GM19452 (cell line): ENCODE data around the gene PDE4B.
A peak's percentile ranks its signal among the peaks of the same experiment; 100 is the strongest.
"Not testable (repeated sequence)": the region's sequence is repeated elsewhere in the genome, so short reads cannot be mapped to it uniquely, and the experiment has no call there.

ENCODE experiments used
- ATAC-seq: cut with Tn5 transposase; IDR thresholded peaks from one replicate; pipeline ENCODE4 v1.9.1; 2021; ENCODE audit not compliant: unreplicated experiment

PDE4B gene

DNA sequence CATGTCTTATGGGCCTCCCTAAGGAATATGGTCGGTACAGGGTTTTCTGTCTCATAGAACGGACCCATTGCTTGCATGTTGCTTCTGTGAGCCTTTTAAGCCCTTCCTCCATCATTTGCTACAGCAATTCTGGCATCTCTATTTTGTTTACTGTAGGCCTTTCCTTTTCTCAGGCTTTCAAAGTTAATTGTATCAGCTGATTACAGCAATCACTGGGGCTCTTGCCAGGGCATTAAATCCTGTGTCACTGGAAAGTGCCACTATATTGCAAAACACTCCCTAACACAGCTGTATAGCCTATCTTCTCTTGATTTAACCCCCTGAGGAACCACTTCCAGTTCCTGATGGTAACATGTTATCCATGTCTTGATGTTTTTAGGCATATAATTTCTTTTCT, 156.5 kb downstream of the PDE4B start:
- ATAC-seq: no peak

DNA sequence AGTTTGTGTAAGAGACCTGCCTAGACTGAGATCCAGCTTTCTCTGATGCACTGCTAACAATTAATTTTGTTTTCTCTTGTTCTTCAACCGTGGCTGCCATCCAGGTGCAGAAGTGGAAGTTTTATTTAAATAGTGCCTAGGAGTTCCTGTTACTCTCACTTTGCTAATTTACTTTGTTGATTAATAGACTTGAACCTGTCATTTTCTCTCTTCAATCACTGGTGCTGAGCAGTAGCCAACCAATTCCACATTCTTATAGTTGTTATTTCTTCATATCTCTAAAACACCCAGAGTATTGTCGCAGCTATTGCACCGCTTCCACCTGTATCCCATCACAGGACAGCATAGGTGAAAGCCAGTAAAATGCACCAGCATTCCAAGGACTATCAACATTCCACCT, 157.2 kb downstream of the PDE4B start:
- ATAC-seq: no peak

DNA sequence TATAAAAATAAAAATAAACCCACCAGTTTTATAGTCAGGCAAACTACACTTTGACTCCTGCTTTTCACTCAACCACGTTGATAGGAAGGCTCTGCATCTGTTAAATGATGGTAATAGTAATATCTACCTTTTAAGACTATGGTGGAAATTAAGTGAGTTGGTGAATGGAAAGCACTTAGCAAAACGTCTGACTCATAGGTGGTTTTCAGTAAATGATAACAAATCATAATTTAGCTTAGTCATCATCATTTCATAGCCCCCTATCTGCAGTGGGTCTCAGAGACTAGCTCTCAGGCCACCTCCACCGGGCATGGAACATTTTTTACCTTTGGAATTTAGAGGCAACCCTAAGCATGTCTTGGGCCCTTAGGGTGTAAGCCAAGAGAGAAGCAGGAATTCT, 160.0 kb downstream of the PDE4B start:
- no peak for ATAC-seq

DNA sequence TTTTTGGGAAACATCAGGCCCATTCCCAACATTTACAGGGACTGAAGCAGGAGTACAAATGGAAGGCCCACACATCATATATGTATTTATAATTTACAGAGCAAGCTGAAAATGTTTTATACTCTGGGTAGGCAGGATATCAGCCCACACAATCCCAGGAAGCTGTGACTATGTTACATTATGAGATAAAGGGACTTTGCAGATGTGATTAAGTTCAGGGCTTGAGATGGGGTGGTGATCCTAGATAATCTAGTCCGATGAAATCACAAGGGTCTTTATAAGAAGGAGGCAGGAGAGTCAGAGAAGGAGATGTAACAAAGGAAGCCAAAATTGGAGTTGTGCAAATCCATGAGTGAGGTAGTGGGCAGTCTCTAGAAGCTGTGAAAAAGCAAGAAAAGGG, 160.5 kb downstream of the PDE4B start:
- no peak for ATAC-seq

DNA sequence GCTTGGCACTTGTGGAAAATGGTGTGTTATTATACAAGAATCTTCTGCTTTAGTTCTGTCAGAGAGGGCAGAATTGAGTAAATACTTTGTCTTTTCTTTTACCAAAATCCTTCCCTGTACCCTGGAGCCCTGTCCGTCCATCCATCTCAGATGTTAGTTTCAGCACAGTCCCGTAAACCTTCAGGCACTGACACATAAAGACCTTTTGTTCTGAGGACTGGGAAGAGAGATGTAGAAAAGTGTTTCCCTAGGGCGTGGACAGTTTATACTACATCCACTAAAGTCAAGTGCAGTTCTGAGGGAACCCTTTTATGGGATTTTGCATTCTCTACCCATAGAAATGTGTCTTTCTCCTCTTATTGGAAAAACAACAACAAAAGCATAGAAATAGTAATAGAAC, 162.4 kb downstream of the PDE4B start:
- ATAC-seq: no peak

DNA sequence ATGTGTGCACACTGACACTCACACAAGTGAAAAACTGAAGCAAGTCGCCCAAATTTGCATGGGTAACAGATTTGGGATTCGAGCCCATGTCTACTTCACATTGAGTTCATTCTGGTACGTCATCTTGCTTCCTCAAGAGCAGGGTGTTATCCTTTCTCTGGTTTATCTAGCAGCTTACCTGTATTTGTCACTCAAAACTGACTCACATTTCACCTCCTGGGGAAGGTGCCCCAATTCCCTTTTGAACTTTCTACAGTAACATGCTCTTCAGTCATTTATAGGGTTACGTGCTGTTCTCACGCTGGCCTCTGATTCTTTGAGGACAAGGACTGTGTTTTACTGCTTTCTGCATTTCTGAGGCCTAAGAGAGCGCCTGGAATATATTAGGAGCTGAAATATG, 162.8 kb downstream of the PDE4B start:
- no peak for ATAC-seq

DNA sequence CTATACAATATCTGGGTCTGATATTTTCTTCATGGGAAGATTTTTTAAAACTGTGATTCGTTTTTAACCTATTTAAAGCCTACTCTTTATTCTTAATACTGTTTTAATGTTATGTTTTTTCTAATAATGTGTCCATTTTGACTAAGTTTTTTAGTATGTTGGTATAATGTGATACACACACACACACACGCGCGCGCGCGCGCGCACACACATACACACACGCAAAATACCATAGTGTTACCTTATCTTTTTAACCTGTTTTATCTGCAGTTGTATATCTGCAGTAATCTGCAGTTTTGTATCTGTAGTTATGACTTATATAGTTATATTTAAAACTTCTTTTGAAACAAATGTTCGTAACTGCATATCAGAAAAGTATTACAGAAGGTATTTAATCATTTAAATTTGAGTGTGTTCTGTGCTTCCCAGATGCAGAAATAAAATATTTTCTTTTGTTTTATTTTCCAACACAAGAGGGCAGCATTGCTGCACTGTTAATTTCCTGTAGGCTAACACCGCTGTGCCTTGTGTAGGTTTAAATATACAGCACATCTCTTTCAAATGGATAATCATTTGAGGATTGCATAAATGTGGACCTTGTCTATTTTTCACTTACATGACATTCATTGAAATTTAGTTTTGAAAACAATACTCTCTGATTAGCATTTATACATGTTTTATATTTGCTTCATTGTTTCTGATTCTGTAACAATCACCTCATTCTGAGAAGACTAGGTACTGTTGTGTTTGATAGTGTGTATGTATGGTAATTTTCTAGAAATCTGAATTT, 166.1 kb downstream of the PDE4B start:
- ATAC-seq: peak; percentile 61

DNA sequence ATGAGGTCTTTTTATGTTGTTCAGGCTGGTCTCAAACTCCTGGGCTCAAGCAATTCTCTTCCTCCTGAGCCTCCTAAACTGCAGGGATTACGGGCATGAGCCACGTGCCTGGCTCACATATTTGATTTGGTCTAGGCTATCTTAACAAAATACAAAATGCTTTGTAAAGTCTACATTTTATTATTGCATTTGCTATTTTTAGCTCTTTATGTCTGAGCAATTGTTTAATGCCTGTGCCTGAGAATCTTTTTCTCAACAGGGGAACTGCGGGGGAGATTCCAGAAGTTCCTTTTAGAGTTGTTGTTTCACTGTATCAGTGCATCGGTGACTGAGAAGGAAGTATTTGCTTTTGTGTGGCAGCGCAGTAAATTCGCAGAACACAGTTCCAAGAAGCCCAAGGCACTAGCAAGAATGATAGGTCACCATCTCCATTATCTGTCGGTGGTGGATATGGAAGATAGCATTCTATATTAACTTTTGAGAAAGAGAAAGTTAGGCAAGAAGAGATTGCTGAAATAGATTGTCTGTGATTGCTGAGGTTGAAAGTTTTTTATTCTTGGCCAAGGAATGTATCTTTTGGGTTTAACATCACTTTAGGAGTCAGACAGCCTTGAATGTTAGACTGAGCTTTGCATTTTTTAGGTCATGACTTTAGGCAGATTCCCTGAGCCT, 167.3 kb downstream of the PDE4B start:
- no peak for ATAC-seq

DNA sequence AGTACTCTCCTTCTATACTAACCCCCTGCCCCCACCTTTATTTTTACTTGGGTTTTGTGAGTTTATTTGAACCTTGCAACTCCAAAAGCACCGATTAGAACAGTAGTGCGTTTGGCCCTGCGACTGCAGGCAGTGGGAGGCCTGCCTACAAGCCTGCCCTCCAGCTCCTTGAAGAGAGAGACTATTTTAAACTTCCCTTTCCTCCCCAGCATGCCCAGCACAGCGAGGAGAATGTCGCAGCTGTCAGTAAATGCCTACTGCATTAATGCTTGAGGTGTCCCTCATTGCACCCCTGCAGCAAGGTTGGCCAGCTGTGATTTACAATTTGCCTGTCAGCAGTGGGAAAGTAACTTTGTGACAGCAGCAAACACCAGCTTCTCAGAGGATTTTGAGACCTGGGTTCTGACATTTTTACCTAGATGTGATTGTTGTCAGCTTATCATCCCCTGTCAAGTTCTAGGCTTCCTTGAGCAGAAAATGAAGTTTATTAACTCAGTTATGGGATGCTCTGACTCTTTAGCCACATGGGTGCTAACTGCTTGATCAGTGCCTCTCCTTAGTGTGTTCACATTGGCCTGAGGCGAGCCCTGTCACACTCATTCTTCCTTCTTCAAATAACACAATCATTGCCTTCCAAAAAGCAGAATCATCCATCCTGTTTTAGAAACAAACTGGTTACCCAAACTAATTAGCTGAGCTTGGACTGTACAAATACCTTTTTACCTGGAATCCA, 170.6 kb downstream of the PDE4B start:
- ATAC-seq: no peak

DNA sequence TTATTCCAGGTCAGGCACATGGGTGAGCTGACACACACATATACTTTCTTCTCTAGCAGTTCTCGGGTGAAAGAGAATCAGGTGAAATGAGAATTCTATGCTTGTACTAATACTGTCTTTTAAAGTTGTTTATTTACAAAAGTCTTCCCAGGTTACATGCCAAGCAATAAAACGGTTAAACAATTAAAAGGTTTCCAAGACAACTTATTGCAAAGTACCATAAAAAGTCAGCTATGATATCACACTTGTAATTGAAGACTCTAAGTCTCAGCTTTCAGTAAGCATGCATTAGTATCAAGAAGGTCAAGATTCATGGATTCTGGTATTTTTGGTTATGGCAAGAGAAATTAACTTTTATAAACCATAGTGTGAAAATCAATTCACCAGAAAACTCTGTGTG, 171.4 kb downstream of the PDE4B start:
- ATAC-seq: no peak

DNA sequence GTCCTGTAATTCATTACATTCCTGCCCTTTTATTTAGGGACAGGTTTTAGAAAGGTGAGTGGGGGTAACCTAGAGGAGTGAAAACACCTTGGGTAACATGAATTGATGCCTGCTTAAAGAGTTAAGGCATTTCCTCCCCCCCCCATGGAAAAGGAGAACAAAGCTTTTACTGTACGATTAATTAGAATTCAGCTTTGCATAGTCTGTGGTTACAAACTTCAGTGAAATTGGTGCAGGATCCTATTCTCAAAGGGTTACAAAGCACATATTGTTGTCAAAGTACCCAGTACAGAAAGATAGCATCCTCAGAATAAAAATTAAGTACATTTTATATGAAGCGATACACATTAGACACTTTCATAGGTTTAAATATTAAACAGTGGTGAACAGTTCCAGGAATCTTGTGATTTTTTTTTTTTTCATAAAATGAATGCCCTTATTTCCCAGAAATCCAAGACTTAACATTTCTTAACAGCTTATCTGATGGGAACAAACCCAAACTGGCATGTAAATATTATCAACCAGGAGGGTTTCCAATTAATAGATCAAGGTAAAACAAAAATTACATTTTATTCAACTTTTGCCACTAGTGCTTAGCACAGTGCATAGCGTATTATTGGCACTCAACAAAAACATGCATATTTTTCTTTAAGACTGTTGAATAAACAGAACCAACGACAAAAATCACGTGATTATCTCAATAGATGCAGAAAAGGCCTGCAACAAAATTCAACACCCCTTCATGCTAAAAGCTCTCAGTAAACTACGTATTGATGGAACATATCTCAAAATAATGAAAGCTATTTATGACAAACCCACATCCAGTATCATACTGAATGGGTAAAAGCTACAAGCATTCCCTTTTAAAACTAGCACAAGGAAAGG, 172.7 kb downstream of the PDE4B start:
- no peak for ATAC-seq

DNA sequence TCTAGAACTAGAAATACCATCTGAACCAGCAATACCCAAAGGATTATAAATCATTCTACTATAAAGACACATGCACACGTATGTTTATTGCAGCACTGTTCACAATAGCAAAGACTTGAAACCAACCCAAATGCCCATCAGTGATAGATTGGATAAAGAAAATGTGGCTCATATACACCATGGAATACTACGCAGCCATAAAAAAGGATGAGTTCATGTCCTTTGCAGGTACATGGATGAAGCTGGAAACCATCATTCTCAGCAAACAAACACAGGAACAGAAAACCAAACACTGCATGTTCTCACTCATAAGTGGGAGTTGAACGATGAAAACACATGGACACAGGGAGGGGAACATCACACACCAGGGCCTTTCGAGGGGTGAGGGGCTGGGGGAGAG, 174.8 kb downstream of the PDE4B start:
- ATAC-seq: not testable (repeated sequence)

DNA sequence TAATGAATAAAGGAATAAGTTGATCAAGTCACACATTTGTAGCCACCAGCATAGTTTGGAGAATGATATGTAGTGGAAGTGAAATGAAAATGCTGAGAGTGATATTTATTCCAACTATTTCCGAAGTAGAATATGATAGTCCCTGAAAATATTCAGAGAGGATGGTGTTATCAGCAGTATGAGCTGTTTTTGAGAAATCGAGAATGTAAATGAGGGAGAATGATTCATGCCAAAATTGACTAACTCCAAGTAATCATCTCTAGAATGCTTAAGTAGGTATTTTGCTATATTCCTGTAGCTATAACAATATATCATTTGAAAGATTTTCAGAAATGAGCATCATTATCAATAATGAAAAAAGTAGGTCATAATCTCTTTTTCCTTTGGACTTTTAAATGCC, 178.9 kb downstream of the PDE4B start:
- ATAC-seq: no peak

DNA sequence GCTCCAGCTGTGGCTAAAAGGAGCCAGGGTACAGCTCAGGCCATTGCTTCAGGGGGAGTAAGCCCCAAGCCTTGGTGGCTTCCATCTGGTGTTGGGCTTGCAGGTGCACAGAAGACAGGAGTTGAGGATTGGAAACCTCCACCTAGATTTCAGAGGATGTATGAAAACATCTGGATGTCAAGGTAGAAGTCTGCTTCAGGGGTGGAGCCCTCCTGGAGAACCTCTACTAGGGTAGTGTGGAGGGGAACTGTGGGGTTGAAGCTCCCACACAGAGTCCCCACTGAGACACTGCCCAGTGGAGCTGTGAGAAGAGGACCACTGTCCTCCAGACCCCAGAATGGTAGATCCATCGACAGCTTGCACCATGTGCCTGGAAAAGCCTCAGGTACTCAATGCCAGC, 183.0 kb downstream of the PDE4B start:
- no peak for ATAC-seq

DNA sequence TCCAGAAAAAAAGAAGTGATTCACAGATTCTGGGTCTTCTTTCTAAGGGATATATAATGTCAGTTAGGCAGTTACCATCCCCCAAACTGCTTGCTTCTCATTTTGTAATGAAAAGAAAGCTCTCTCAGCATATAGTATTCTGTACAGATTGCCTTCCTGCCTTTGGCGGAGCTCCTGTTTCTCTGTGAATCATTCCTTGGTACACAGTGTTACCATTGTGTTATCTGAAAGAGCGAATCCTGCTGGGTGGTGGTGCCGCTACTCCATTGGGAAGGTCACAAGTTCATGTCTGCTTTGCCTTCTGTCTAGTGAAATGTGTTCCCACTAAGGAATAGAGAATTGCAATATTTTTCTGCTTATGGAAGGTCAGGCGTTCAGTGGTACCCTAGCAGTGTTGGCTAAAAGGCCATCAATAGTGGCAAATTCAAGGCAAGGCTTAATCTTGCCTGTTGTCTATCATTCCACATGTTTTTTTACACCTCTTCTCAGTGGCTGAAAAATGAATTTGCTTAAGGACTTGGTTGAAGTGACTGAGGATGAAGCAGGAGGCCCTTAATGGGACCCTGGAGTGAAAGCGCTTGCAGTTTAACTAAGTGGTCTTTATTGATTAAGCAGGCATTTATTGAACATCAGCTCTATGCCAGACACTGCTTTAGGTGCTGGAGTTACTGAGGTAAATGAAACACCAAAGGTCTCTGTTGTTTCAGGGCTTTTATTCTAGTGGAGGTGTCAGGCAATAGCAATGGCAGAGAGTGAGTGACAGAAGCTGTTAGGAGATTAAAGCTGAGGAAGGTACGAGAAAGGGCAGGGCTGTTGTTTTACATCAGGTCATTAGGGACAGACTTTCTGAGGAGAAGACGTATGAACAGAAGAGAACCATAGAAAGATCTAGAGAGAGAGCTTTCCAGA, 186.7 kb downstream of the PDE4B start:
- no peak for ATAC-seq

DNA sequence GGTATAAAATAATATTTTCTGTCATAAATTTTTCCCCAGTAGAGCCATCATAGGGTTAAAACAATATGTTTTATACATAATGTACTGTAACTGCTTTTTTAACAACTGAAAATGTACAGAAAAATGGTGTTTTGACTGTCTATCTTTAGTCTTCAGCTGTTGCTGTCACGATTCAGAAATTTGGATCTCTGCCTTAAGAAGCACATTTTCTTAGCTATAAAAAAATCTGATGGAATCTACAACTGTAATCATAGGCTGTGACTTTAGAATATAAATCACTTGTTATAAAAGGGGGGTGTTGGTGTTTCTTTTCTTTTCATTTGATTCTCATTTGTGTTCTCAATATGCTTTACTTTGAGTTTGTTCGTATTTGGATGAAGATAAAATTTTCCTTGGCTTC, 187.5 kb downstream of the PDE4B start:
- no peak for ATAC-seq

DNA sequence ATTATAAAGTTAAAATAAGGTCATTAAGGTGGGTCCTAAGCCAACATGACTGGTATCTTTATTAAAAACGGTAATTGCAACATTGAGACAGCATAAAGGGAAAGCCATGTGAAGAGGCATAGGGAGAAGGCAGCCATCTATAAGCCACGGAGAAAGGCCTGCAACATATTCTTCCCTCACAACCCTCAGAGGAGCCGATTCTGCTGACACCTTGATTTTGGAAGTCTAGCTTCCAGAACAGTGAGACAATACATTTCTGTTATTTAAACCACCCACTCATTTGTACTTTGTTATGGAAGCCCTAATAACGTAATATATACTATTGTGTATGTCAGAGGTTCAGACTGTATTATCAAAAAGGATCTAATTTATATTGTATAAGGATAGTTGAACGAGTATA, 190.8 kb downstream of the PDE4B start:
- ATAC-seq: no peak

DNA sequence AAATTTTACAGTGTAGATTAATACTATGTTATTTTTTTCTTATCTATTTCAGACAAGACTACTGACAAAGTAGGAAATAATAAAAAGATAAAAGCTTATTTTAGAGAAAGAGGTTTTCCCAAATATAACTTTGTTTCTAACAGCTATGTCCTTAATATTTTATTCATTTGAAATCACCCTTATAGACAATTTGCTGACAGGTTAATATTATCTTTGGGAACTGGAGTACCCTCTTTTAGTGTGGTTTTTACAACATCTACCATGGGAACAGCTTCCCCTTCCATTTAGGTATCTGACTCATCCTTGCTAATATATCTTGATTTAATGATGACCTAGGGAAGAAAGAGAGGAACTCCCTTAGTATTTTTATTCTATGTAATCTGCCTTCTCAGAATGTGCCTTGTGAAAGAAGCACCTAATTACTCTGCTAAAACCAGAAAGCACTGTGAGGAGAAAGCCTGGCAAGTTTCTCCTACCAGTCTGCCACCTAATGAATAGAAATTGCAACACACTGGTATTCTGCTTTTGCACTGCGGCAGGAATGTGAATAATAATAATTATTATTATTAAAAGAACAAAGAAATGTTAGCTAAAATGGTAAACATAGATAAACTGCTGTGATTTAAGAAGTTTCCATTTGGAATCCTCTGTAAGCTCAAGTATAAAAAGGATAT, 192.8 kb downstream of the PDE4B start:
- no peak for ATAC-seq

DNA sequence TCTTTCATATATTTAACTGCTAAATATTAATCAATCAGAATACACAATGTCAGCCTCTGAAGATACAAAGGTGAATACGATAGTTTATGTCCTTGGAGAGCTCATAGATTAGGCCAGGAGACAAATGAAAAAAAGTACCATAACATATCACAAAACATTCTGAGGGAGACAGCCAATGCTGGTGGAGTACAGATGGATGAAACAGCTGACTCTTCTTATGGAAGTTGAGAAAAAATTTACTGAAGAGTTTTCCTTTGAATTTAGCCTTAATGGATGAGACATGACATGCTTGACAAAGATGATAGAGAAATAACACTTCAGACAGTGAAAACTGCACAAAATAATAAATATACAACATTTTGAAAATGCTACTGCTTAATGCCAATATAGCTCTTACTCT, 193.5 kb downstream of the PDE4B start:
- no peak for ATAC-seq

DNA sequence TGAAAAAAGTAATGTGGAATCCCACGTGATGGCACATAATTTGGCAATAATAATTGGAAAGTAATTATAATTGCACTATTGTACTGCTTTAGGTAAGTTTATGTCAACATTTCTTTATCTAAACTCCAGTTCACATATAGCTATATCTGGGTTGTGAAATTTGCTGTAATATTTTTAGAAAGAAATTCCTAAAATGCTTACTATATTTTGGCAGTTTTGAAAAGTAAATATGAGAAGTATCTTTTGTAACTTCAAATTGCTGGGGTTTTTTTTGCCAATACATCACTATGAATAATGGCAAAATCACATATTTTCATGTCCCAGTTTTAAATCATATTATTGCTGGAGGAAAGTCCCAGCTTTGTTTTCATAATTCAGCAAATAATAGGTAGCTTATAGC, 197.5 kb downstream of the PDE4B start:
- ATAC-seq: no peak
